SK-N-DZ (cell line): ENCODE measurements around the gene TLDC2.

ENCODE experiments used
- DNase-seq: peaks from one replicate; pipeline ENCODE4 v3.0.0-alpha.2; 2015; ENCODE audit warnings: low spot score

The TLDC2 gene

DNA sequence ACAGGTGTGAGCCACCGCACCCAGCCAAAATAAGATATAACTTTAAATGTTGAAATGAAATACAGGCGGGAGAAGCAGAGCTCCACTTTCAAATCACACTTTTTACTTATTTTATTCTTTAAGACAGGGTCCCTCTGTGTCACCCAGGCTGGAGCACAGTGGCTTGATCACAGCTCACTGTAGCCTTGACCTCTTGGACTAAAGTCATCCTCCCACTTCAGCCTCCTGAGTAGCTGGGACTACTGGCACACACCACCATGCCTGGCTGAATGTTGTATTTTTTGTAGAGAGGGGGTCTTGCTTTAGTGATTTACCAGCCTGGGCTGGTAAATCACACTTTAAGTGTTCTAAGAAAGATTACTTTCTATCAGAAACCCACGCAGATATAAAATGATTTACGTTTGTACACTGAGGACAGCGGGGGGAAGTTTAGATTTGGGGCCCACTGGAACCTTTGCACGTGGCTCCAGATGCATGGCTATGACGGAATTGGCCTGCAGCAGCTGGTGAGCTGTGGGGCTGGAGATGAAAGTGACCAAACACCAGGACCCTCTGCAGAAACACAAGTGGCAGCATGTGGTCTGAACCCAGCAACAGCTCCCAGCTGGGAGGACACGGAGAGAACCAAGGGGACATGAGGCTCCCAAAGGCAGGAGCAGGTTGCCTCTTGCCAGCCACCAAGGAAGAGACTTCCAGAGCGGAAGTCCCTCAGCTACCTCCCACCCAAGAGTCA, 26.4 kb upstream of the TLDC2 start:
- no peak for DNase-seq

- no peak for DNase-seq
Measured at GRCh38 chr20:36850759-36851158, 25.2 kb upstream of the TLDC2 start.

- DNase-seq: no peak
Measured at GRCh38 chr20:36851490-36851889, 24.4 kb upstream of the TLDC2 start.

- DNase-seq: no peak
Measured at GRCh38 chr20:36852187-36852586, 23.8 kb upstream of the TLDC2 start.

- no peak for DNase-seq
Measured at GRCh38 chr20:36854348-36855240, 21.3 kb upstream of the TLDC2 start.

GRCh38 chr20:36855241-36855657, 20.7 kb upstream of the TLDC2 start:
- DNase-seq: no peak

DNA sequence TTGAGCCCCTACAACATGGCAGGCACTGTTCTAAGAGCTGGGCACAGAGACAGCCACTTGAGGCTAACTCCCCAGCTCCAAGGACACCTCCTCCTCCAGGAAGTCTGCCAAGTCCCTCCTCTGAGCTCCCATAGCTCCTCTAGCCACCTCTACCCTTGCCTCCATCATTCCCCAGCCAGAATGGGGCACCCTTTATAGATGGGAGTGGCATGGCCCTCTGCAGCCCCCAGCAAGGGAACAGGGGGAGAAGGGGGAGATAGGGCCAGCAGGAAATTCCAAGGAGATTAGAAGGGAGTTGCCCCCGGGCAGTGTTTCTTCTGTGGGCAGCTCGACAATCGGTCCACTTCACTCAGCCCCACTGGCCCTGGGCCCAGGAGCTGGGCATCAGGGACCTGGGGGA, 19.7 kb upstream of the TLDC2 start:
- no peak for DNase-seq

DNA sequence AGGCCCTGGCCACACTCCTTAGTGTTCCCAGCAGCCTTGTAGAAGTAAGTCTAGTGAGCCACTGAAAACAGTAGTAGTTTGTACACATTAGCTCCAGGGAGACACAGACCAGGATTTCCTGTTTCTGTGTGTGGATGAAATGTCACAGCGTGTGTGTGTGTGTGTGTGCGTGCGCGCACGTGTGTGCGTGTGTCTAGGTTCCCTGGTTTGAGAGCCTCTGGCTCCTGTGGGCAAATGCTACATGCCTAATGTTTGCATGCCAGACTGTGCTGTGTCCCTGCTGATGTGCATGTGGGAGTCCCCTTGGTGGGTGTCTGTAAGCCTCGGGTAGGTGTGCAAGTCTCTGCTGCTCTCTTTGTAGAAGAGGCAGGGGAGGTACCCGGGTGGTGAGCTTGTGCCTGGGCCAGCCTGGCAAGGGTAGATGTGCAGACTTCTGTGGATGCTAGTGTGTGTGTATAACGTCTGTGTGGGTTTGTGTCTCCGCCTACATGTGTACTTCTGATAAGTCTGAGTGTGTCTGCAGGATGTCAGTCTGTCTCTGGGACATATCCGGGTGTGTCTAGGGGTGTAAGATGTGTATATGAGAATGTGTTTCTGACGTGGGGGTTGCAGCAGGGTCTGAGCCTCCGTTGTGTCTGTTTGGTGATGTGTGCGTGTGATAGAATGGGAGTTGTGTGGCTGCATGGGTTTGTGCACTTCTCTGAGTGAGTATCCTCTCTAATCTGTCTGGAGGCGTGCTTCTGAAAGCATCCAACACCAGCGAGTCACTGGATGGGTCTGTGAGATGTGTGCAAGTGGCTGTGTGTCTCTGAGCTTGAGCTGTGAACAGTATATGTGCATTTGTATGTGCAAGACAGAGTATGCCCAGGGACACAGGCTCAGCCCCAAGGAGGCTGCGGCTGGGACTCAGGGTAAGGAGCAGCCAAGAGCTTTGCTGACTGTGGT, 19.0 kb upstream of the TLDC2 start:
- DNase-seq: no peak

GRCh38 chr20:36859282-36859555, 16.7 kb upstream of the TLDC2 start:
- DNase-seq: no peak

- DNase-seq: no peak
Measured at GRCh38 chr20:36859700-36860330, 16.1 kb upstream of the TLDC2 start.

DNA sequence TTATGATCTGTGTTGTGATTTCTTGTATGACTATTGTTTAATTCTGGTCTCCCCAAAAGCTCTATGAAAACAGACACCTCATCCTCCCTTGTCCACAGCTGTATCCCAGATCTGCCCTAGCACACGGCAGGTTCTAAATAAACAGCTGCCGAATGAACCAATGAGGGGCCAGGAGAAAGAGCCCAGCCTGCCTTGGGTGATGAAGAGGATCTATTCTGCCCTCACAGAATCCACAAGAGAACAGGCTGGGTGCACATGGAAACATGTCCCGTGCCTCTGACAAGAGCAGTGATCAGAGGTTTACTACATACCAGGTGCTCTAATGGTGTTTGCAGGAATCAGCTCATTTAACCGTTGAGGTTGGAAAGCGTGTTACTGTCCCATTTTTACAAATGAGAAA, 15.6 kb upstream of the TLDC2 start:
- no peak for DNase-seq

DNA sequence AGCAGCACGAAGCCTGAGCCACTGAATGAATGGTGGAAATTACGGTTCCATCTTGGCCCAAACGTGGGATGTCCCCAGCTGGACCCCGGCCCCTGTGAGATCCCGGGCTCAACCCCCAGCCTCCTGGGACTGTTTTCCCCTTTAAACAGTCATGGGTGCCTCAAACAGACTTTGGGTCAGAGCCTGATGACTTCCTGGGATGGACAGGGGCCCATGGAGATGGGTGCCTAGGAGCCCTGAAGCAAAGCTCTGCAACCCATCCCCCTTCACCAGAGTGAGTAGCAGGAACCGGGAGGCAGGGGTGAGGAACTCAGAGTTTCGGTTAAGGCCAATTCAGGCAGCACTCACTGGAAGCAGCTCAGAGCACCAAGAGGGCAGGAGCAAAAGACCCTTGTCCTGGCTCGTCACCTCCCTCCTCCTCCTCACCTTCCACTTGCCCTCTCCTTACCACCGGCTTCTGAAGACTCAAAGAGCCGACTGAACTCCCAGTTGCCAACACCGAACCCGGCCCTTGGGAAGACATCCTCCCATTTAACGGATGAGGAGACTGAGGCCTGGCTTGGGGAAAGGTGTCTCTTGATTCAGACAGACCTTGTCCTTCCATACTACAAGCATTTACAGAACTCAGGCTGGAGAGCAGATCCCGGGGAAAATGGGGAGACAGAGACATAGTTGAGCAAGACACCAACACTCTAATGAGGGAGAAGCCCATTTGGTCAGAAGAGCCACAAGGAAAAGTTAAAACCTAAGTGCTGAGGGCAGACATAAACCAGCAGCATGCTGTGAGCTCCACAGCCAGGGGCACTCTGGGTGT, 14.9 kb upstream of the TLDC2 start:
- DNase-seq: no peak

- DNase-seq: no peak
Measured at GRCh38 chr20:36861625-36861874, 14.4 kb upstream of the TLDC2 start.

GRCh38 chr20:36861875-36862801, 13.8 kb upstream of the TLDC2 start:
- peak; percentile 75 for DNase-seq

- DNase-seq: no peak
Measured at GRCh38 chr20:36862857-36863668, 12.9 kb upstream of the TLDC2 start.

GRCh38 chr20:36865076-36865860, 10.7 kb upstream of the TLDC2 start:
- DNase-seq: no peak

DNA sequence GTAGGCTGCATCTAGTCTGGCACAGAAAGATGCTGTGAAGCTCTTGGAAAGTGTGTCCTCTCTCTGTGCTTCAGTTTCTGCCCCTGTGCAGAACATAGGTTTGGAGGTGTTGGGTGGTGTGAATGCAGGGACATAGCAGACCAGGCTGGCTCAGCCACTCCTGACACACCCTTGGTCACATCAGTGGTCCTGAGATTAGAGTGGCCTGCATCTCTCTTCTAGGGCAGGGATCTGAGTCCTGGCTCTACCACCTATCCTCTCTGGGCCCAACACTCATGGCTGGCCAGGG, 10.1 kb upstream of the TLDC2 start:
- no peak for DNase-seq

- DNase-seq: no peak
Measured at GRCh38 chr20:36866164-36866563, 9.8 kb upstream of the TLDC2 start.
